Activated T-cell treated with anti-CD3 and anti-CD28 coated beads for 24 hours (primary cell): Measurements from ENCODE around the gene PRMT6.
"Not testable (repeated sequence)": the region's sequence is repeated elsewhere in the genome, so short reads cannot be mapped to it uniquely, and the experiment has no call there.

Experiments used
- DNase-seq: peaks from one replicate; pipeline ENCODE4 v3.0.0-alpha.2; 2020; ENCODE audit warnings: low read depth

Gene PRMT6

DNA sequence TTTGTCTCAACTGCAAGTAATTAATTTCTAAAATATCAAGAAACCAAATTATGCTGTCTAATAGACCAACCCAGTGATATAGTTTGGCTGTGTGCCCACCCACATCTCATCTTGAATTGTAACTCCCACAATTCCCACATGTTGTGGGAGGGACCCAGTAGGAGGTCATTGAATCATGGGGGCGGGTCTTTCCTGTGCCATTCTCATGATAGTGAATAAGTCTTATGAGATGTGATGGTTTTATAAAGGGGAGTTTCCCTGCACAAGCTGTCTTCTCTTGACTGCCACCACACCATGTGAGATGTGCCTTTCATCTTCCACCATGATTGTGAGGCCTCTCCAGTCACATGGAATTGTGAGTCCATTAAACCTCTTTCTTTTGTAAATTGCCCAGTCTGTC lies 36.9 kb downstream of the PRMT6 start:
- DNase-seq: not testable (repeated sequence)

DNA sequence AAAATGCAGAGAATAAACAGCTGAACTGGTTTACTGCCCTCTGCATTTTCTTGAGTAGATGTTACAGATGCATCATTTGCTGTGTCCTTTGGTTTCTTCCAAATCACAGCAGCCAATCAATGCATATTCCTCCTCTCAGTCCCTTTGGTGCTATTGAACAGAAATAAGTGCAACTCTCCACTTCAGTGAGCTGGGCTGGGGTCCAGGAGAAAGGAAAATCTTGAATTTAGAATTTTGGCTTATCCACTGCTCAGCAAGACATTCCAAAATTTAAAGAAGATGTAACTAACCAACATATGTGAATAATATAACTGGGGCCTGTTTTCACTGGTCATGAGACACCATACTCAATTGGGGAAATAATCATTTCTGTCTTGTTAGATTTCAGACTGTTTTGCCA lies 39.2 kb downstream of the PRMT6 start:
- DNase-seq: no peak

DNA sequence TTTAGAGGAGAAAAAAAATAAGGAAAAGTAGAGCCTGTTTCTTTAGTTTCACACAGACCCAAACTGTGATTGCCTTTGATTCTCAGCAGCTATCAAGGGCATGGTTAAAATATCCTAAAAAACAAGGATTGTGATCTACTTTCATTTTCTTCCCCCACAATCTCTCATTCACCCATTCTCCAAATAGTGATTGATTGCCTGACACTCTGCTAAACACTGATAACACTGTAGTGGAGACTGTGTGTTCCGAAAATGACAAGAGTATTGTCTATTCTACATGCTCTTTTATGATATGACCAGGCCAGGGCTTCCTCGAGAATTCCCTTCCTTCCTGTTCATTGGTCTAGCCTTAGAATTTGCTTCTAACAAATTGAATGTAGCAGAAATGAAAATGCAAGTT lies 40.2 kb downstream of the PRMT6 start:
- no peak for DNase-seq

DNA sequence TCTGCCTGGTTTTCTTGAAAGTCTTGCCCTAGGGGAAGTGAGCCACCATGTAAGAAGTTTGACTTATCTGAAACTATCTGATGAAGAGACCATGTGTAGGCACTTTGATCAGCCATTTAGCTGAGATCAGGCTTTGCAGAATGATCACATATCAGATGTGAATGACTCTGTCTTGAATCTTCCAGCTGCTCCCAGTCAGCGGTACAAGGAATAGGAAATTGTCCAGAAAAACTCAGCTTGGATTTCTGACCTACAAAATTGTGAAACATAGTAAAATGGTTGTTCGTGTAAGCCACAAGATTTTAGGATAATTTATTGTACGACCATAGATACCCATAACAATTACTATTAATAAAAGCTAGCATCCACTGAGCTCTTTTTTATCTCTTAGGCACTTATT lies 42.5 kb downstream of the PRMT6 start:
- no peak for DNase-seq

DNA sequence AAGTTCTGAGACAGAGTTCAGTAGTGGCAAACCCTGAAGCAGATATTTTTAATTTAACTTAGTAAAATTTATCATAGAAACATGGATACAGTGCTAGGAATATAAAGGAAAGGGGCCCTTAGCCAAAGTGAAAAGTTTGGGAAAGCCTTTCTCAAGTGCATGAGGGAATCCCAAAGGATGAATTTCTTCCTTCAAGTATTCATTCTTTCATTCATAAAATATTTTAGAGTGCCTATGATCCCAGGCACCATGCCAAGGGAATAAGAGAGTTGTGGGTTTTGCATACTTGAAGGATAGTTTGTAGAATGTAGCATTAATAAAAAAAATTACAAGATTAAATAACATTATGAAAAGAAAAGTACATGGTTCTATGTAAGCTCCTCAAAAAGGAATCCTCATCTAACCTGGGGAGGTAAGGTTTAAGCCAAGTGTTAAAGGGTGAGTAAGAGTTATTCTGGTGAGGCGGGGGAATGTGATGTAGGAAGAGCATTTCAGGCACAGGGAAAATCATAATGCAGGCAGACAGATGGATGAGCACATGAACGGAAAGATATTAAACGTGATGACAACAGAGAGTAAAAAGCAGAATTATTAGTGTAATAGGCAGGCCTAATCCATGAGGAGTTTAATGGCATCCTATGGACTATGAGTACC lies 44.0 kb downstream of the PRMT6 start:
- no peak for DNase-seq

DNA sequence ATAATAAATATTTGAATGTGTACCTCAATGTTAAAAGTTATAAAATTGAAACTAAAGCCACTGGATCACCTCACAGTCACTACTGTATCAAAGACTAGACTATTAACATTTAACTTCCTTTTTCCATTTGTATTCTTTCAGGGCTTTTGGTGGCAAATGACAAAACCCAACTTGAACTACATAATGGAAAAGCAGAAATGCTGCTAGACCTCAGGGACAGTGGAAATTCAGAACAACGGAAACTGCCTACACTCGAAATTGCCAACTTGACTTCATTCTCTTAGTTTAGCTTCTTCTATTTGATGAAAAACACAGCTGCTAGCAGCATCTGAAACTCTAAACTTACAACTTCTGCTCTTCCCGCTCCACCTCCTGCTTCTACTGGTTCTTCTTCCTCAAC lies 49.4 kb downstream of the PRMT6 start:
- no peak for DNase-seq
